Stimulated activated CD8-positive, alpha-beta memory T cell treated with anti-CD3 and anti-CD28 coated beads, Interleukin-4, amount 100 ng/mL, for 48 hours (primary cell): ENCODE data around the gene DNAJC15.

ENCODE experiments used
- DNase-seq: peaks from one replicate; pipeline ENCODE4 v3.0.0-alpha.2; 2020

DNAJC15 gene

GRCh38 chr13:43129511-43130110 lies 106.2 kb downstream of the DNAJC15 start:
- DNase-seq = no peak

GRCh38 chr13:43132257-43132656 lies 108.9 kb downstream of the DNAJC15 start:
- no peak for DNase-seq

GRCh38 chr13:43132911-43133310 lies 109.5 kb downstream of the DNAJC15 start:
- DNase-seq = no peak

GRCh38 chr13:43133792-43134191 lies 110.4 kb downstream of the DNAJC15 start:
- DNase-seq = no peak

- DNase-seq = no peak
Measured at GRCh38 chr13:43134868-43135267, 111.5 kb downstream of the DNAJC15 start.

GRCh38 chr13:43135516-43135915 lies 112.1 kb downstream of the DNAJC15 start:
- DNase-seq = no peak

GRCh38 chr13:43136920-43137575 lies 113.7 kb downstream of the DNAJC15 start:
- no peak for DNase-seq

GRCh38 chr13:43139211-43139610 lies 115.8 kb downstream of the DNAJC15 start:
- no peak for DNase-seq

- no peak for DNase-seq
Measured at GRCh38 chr13:43139921-43140320, 116.5 kb downstream of the DNAJC15 start.

- no peak for DNase-seq
Measured at GRCh38 chr13:43140985-43141384, 117.6 kb downstream of the DNAJC15 start.

- no peak for DNase-seq
Measured at GRCh38 chr13:43141685-43142084, 118.3 kb downstream of the DNAJC15 start.

GRCh38 chr13:43143591-43143990 lies 120.2 kb downstream of the DNAJC15 start:
- DNase-seq = no peak

GRCh38 chr13:43145534-43146196 lies 122.3 kb downstream of the DNAJC15 start:
- DNase-seq = no peak

GRCh38 chr13:43146400-43146799 lies 123.0 kb downstream of the DNAJC15 start:
- DNase-seq = no peak

- no peak for DNase-seq
Measured at GRCh38 chr13:43150369-43151207, 127.2 kb downstream of the DNAJC15 start.

GRCh38 chr13:43153436-43154090 lies 130.2 kb downstream of the DNAJC15 start:
- DNase-seq = no peak

- DNase-seq = no peak
Measured at GRCh38 chr13:43154156-43154651, 130.8 kb downstream of the DNAJC15 start.

GRCh38 chr13:43154839-43155238 lies 131.5 kb downstream of the DNAJC15 start:
- DNase-seq = no peak

- no peak for DNase-seq
Measured at GRCh38 chr13:43156916-43157315, 133.5 kb downstream of the DNAJC15 start.

- no peak for DNase-seq
Measured at GRCh38 chr13:43157796-43158195, 134.4 kb downstream of the DNAJC15 start.

- no peak for DNase-seq
Measured at GRCh38 chr13:43158516-43158915, 135.1 kb downstream of the DNAJC15 start.

GRCh38 chr13:43159026-43159461 lies 135.7 kb downstream of the DNAJC15 start:
- DNase-seq = no peak
